ENCODE data around the gene RPAP3.

DNA sequence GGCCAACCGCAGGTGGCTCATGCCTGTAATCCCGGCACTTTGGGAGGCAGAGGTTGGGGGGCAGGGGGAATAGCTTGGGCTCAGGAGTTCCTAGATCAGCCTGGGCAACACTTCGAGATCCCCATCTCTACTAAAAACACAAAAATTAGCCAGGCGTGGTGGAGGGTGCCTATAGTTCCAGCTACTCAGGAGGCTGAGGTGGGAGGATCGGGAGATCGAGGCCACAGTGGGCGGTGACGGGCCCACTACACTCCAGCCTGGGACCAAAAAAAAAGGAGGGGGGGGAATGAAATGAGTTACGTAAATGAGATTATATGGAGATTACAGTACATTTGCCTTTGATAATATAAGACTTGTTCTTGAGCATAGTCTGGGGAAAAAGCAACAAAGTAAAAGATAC lies 1.1 kb downstream of the RPAP3 start:
- TF ChIP-seq, protein P1, sequence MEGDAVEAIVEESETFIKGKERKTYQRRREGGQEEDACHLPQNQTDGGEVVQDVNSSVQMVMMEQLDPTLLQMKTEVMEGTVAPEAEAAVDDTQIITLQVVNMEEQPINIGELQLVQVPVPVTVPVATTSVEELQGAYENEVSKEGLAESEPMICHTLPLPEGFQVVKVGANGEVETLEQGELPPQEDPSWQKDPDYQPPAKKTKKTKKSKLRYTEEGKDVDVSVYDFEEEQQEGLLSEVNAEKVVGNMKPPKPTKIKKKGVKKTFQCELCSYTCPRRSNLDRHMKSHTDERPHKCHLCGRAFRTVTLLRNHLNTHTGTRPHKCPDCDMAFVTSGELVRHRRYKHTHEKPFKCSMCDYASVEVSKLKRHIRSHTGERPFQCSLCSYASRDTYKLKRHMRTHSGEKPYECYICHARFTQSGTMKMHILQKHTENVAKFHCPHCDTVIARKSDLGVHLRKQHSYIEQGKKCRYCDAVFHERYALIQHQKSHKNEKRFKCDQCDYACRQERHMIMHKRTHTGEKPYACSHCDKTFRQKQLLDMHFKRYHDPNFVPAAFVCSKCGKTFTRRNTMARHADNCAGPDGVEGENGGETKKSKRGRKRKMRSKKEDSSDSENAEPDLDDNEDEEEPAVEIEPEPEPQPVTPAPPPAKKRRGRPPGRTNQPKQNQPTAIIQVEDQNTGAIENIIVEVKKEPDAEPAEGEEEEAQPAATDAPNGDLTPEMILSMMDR (conservative IDR thresholded peaks at IDR 0.05; ENCODE audit: low read depth, low read length): no peak
- TF ChIP-seq EZH2 (IDR thresholded peaks at IDR 0.05; ENCODE audit: low read length, unreplicated experiment) (no peak), EZH2phosphoT487 (IDR thresholded peaks at IDR 0.05; ENCODE audit: borderline replicate concordance, low read length) (no peak)
